Measurements from ENCODE around the gene MBD6.

MBD6 gene, protein sequence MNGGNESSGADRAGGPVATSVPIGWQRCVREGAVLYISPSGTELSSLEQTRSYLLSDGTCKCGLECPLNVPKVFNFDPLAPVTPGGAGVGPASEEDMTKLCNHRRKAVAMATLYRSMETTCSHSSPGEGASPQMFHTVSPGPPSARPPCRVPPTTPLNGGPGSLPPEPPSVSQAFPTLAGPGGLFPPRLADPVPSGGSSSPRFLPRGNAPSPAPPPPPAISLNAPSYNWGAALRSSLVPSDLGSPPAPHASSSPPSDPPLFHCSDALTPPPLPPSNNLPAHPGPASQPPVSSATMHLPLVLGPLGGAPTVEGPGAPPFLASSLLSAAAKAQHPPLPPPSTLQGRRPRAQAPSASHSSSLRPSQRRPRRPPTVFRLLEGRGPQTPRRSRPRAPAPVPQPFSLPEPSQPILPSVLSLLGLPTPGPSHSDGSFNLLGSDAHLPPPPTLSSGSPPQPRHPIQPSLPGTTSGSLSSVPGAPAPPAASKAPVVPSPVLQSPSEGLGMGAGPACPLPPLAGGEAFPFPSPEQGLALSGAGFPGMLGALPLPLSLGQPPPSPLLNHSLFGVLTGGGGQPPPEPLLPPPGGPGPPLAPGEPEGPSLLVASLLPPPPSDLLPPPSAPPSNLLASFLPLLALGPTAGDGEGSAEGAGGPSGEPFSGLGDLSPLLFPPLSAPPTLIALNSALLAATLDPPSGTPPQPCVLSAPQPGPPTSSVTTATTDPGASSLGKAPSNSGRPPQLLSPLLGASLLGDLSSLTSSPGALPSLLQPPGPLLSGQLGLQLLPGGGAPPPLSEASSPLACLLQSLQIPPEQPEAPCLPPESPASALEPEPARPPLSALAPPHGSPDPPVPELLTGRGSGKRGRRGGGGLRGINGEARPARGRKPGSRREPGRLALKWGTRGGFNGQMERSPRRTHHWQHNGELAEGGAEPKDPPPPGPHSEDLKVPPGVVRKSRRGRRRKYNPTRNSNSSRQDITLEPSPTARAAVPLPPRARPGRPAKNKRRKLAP

DNA sequence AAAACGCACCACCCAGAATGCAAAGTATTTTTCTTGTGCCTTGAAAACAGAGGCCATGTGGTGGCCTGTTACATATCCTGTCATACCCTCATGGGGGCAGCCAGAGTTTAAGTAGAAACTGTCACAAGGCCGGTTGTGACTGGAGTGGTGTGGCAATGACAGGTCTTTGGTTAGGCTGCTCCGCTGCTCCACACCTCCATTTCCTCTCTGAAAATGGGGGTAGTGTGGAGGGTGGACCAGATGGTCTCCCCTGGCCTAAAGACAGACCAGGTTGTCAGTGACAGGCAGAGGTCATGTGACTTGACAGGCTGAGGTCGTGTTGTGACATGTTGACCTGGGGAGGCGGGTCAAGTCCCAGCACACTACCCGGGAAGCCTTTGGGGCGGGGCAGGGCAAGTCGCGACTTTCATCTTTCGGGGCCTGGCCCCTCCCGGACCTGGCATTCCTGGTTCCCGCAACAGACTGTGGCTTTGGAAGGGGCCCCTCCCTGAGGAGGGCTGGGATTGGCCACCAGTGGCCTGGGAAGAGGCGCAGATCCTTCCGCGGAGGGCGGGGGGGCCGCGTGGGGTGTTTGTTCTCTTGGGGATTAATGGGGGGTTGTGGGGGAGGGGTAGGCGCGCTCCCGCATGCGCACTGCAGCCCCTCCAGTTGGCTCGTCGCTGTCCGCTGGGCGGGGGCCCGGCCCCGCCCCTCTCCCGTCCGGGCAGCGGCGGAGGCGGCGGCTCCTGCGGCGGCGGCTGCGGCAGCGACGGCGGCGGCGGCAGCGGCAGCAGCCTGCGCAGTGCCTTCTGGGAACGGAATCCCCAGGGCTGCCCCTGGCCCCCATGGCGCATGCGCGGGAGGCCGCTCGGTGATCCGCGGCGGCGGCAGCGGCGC is at the start of gene MBD6:
Gene MBD6 (plus strand): TSS at position 814 of the 876 bp plus-strand sequence. CDS start 1,480 bp downstream, outside the sequence.
- peak; percentile 91 for DNase-seq (ENCODE audit: low spot score)

DNA sequence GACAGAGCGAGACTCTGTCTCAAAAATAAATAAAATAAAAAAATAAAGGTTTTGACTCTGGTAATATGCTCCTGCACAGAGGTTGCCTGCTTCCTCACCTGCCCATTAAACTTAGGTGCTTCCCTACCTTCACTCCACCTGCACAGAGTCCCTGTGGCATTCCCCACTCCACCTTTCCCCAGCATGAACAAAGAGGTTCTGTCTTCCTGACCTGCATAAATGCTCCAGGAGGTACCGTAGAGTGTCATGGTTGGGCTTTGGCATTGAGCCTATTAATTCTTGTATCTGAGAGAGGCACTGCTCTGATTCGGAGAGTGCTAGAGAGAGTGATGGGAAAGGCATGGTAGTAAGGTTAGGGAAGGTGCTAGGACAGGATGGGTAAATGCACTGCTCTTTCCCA is 49.2 kb upstream of the MBD6 start:
- DNase-seq (ENCODE audit: low spot score) = no peak

DNA sequence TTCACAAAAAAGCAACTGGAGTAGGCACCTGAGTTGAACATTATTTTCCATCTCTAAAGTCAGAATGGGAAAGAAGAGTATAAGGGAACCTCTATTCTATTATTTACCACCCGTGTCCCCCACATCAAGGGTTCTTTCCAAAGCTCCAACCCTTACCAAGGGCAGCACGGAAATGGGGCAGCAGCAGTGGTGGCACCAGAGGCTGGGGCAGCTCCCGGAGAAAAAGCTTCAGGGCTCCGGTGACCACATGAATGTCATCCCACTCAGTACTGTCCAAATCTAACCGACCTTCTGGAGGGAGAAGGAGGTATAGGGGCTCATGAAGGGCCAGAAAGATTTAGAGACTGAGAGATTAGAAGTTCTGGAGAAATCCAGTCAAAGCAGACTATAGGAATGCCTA is 48.7 kb upstream of the MBD6 start:
- DNase-seq (ENCODE audit: low spot score) = no peak

DNA sequence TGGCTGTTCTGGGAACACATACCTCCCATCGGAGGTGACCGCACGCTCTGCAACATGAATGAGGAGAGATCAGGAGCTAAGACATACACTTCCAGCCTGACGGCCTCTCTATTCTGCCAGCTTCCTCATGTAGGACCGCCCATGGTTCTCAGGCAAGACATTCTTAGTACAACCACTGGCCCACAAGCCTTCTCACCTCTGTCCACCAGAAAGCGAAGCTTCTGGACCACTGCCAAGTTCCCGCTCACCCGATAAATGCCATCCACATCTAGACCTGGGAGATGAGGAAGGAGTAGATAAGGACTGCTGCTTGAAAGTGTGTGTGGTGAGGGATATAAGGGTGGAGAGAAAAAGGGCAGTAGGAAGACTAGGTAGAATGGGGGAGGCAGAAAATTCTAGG is 48.2 kb upstream of the MBD6 start:
- no peak for DNase-seq (ENCODE audit: low spot score)

DNA sequence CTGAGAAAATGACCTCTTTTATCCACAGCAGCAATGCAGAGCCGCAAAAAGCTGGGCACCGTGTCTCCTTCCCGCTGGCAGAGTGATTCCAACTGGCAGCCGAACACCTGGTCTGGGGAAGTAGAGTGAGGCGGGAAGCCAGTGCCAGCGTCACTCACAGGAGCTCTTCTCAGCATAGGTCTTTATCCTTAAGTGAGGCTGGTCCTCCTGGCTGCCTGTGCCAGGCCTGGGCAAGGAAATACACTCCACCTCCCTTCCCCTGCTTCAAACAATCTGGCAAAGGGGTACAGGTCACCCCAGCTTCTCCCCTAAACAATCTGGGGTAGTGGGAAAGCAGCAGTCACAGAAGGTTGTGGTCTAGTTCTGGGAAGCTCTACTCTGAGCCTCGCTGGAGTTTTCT is 47.8 kb upstream of the MBD6 start:
- no peak for DNase-seq (ENCODE audit: low spot score)

DNA sequence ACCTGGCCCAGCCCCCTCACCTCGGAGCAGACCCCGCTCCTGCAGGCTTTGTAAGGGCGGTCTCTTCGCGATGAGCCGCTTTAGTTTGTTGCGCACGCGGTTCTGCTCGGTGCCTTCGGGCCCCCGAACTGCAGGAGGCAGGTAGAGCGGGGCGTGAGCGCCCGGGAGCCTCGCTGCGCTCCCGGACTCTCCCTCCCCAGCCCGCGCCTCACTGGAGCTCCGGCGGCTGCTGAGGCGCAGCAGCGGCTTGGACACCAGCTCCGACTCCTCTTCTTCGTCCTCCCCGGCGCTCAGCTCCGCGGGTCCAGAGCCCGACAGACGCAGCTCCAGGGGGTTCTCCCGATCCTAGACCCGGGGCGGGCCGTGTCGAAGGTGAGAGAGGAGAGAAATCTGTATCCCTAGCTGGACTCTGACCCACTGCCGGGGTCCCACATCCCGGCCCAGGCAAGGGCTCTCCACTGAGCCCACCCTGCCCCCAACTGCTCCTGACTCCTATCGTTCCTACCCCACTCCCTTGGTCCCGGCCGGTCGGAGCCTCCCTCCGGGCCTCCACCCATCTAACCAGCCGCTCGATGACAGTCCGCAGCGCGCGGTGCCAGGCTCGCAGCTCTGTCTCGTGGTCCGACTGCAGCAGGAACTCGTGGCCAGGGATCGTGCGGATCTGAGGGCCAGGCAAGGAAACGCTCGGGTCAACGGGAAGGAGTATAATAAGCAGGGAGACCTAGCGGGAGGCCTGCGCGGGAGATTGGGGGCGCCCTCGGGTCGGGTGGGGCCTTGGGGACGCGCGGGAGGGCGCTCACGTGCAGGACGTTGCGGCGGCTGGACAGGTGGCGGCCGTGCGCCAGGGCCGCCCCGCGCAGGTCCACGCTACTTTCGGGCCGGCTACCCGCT is 47.1 kb upstream of the MBD6 start:
- no peak for DNase-seq (ENCODE audit: low spot score)

DNA sequence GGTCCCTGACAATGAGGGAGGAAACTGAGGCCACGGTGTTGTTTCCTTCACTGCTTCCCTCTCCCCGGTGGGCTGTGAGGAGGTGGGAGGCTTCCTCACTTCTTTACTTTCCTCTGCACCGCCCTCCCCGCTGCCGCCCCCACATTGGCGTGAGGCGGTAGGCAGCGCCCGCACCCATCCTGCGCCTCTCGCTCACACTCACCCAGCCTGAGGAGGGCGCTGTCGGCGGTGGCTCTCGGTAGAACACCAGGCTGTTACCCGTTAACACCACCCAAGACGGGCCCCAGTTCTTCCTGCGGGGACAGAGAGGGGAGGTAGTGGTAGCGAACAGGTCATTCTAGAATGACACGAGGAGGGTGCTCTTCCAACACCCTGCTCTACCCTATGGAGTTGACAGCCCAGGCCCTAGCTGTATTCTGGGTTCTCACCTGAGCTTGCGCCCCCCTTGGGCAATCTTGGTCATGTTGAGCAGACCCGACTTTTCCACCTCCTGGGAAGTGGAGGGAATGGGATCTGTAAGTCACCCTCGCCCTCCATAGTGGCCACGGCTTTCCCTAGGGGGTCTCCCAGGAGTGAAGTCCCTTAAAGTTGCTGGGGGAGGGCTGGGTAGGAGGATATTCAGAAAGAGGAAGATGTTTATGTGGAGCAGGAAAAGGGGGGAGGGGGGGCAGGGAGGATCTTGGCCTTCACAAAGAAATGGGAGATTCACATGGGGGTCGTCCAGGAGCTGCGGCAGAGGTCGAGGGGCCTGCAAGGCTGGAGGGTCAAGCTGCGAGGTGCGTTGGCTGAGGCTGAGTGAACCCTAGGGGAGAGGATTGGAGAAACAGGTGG is 46.2 kb upstream of the MBD6 start:
- DNase-seq (ENCODE audit: low spot score) = peak; percentile 74

DNA sequence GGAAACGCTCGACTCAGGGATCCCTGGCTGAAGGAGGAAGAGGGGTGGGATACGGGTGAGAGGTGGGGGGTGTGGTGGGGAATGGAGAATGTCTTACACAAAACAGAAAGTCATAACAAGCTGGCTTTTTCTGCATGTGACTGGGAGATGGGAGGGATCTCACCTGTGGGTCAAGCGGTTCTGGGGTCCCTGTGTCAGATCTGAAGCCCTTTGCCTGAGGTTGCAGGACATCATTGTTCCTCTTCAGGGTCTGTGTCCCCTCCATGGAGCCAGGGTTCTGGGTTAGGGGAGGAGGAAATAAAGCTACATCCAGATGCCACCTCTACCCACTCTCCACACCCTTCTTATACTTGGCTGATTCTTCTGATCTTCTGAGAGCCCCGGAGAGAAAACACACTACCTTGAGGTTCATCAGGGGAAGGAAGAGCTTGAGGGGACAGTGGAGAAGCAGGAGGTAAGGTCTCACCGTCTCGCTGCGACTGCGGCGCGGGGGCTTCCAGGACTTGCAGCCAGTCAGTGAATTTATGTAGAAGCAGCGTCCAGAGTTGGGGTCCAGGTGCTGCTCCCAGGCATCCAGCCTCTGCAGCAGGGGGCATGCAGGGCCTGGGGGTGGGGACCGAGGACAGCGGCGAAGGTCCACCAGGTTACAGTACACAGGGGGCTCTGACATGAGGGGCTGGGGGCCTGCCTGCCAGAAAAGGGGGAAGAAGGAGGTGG is 45.5 kb upstream of the MBD6 start:
- no peak for DNase-seq (ENCODE audit: low spot score)

DNA sequence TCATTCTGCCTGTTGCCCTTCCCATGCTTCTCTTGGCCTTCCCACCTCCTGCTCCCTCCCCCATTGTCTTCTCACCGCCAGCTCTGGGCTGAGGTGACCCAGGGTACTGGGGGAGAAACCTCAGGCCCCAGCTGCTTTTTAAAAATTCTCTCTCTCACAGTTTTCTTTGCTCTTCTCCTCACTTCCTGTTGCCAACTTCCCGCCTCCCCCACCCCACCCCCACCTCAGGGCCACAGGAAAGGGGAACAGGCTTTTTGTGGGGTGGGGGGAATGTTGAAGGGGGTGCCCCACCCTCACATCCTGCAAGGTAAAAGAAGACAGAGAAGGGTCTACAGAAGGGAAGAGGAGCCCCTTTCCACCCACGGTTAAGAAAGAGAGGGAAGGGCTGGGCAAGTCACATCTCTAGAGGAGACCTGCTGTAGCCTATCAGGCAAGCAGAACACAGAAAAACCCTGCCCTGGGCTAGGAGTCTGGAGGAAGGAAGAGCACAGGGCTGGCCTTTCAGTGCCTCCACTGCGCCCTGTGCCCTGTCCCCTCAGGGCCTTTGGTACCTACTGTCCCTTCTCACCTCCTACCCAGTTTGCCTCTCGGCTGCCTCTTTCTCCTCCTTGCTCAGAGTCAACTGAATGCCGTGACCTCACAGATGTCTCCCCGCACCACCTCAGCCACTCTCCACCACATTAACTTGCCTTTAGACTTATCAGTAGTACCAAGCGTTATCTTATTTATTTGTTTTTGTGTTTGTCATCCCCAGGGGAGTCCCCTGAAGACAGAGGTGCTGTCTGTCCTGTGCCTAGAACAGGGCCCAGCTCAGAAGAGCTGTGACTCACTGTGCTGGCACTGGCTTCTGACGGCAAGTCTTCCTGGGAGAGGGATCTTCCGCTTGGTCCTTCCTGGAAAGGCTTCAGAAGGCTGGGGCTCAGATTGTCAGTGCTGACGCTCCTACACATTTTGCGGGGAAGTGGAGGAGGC is 44.6 kb upstream of the MBD6 start:
- peak; percentile 82 for DNase-seq (ENCODE audit: low spot score)

DNA sequence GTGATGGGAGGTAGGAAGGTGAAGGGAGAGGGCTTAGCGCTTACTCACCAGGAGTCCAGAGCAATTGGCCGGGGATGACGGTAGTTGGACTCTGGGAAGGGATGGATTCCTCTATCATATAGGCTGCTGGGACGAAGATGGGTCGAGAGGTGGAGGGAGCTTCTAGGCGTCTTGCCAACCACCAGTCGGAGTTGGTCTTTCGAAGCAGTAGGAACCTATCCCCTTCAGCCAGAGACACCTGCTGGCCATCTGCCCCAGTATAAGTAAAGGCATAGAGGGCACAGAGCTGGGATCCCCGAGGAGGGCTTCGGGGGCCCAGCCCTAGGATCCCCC is 43.6 kb upstream of the MBD6 start:
- DNase-seq (ENCODE audit: low spot score) = no peak

DNA sequence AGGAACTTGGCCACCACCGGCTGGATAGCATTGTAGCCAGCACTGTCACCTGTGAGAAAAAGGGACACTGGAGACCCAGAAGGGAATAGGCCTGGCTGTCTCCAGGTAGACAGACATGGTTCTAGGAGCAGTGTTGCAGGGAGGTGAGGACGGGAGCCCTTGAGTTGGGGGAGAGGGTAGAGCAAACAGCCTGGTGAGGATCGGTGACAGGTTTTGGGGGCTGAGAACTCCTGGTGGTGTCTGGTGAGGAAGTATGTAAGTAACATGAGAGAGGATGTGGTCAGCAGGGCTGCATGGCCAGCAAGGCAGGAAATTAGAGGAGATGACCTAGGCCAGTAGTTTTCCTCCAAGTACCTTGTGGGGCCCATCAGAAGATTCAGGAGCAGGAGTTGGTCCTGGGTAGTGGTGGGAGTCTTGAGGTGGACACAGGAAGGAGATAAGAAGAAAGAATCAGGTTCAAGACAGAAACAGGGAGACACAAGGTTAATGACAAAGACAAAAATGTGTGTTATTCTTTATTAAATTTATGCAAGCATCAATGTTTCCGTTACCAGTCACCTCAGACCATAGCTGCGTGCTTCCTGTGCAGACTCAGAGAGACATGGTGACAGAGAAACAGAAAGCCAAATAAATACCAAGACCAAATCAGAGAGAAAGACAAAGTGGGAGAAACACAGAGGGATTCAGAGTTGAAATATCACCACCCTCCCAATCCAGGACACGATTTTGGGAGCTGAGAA is 43.1 kb upstream of the MBD6 start, which contains the start of gene ARHGAP9:
Gene ARHGAP9 (minus strand): TSS at position 491 of the 740 bp plus-strand sequence. CDS start 460 bp downstream, at position 31.
- peak; percentile 78 for DNase-seq (ENCODE audit: low spot score)

DNA sequence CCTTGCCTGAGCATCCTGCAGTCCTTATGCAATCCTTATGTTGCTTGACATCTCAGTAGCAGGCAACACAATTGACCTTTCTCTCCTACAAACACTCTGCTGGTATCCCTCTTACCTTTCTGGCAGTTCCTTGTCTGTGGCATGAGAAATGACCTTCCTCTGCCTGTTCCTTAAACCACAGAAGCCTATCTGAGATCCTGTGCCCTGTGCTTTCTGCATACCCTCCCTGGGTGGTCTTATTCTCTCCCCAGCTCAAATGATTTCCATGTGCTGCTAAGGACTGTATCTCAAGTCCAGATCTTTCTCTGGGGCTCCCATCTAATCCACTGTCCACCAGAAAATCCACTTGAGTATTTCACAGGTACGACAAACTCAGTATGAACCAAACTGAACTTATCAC is 41.0 kb upstream of the MBD6 start:
- DNase-seq (ENCODE audit: low spot score) = no peak

DNA sequence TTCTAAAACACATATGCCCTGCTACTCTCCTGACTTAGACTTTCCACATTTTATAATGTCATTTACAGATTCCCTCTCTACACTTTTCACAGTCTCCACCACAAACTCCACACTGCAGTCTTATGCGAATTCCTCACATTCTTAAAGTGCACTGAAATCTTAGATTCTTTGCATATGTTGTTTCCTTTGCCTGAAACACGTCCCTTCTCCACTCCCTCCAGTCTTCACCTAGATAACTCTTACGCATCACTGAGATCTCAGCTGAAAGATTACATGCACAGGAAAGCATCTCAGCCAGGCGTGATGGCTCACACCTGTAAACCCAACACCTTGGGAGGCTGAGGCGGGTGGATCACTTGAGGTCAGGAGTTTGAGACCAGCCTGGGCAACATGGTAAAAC is 39.2 kb upstream of the MBD6 start:
- DNase-seq (ENCODE audit: low spot score) = no peak

DNA sequence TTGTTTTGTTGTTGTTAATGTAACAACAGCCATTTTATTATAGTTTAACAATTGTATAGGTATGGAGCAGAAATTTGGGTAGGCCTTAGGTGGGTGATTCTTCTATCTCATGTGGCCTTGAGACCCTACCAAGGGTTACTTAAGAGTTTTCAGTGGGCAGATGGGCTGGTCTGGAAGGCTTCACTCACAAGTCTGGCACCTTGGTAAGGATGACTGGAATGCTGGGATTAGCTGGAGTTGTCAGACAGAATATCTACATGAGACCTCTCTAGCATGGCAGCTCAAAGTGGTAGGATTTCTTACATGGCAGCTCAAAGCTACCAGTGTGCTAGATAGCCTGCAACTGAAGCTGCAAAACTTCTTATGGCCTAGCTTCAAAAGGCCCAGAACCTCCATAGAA is 36.9 kb upstream of the MBD6 start:
- no peak for DNase-seq (ENCODE audit: low spot score)

DNA sequence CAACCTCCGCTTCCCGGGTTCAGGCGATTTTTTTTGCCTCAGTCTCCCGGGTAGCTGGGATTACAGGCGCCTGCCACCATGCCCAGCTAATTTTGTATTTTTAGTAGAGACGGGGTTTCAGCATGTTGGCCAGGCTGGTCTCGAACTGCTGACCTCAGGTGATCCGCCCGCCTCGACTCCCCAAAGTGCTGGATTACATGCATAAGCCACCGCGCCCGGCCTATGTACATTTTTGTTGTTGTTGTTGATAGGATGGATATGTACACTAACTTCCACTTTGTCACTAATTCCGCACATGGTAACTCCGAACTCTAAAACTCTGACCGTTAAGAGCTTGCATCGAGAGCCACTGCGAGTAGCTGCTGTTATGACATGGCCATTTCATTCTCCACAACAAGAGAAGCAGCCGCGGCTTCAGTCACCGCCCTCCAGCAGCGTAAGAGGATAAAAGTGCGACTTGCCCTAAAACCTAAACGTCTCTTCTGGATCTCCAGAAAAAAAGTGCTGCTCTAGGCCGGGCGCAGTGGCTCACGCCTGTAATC is 35.5 kb upstream of the MBD6 start:
- DNase-seq (ENCODE audit: low spot score) = no peak

DNA sequence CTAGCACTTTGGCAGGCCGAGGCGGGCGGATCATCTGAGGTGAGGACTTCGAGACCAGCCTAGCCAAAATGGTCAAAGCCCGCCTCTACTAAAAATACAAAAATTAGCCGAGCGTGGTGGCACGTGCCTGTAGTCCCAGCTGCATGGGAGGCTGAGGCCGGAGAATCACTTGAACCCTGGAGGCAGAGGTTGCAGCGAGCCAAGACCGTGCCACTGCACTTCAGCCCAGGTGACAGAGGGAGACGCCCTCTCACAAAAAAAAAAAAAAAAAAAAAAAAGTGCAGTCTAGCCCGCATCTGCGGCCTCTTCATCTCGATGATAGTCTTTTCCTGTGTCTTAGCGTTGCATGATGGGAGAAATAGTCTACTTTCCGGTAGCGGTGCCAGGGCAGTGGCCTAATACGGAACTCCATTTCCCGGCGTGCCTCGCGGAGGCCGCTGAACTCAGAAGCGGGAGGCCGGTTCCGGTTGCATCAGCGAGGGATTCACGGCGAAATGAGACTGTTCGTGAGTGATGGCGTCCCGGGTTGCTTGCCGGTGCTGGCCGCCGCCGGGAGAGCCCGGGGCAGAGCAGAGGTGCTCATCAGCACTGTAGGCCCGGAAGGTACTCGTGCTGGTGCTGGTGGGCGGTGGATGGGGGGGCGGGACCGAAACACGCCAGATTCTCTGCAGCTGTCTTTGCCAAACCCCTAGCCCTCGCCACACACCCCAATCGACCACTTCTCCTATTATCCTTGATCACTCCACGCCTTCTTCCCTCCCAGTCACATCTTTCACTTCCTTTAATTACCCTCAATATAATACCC is 34.8 kb upstream of the MBD6 start, which contains the start of gene MARS1:
Gene MARS1 (plus strand): TSS at position 472 of the 805 bp plus-strand sequence. CDS start 23 bp downstream, at position 495.
- peak; percentile 95 for DNase-seq (ENCODE audit: low spot score)

Data from CD4-positive, alpha-beta T cell treated with Interleukin-15 for 4 hours (primary cell).